Ovary (tissue), 9 donors: Measurements from ENCODE around the gene CTNNBIP1. TPM values are rescaled to one million over a fixed set of nuclear protein-coding genes. Genes with fewer than 3 reads are reported as not detected.

Experiments
- DNase-seq, 5 donors: peaks; one replicate each; pipeline ENCODE4 v3.0.0-alpha.2; 2019 to 2020
- H3K27ac ChIP-seq, 2 donors: fragments of 200-600 bp; one replicate each; pipeline versions ENCODE4 v1.5.1 to v1.8.0; 2019 to 2022
- H3K27me3 ChIP-seq: fragments of 200-600 bp; one replicate; pipeline ENCODE4 v1.8.0; 2022
- H3K36me3 ChIP-seq: fragments of 200-600 bp; sonication (generic); one replicate; pipeline ENCODE4 v1.5.1; 2019
- H3K4me1 ChIP-seq: one replicate; pipeline ENCODE4 v1.8.1; 2013; ENCODE audit warnings: mild to moderate bottlenecking, moderate library complexity; ENCODE audit not compliant: insufficient read depth
- H3K4me3 ChIP-seq: fragments of 200-600 bp; sonication (generic); one replicate; pipeline ENCODE4 v1.5.1; 2017
- H3K9me3 ChIP-seq, 2 donors: fragments of 200-600 bp in 1 of 2; sonication (generic) in 1 of 2; one replicate each; pipeline versions ENCODE4 v1.5.1 to v1.8.1; 2013 to 2019; ENCODE audit warnings: mild to moderate bottlenecking in 1 of 2, moderate library complexity in 1 of 2
- EP300 ChIP-seq: sonication (generic); formaldehyde crosslinking; IDR thresholded peaks from one replicate; pipeline ENCODE4 v1.6.1; 2017; ENCODE audit warnings: antibody characterized with exemption
- POLR2A ChIP-seq: fragments of 450-650 bp; IDR thresholded peaks from one replicate; pipeline ENCODE4 v1.6.1; 2017; ENCODE audit warnings: antibody characterized with exemption, mild to moderate bottlenecking, moderate library complexity
- WGBS, 3 donors: extraction: QIAGEN DNeasy Blood & Tissue Kit in 1 of 3; methylation state at CpG; one replicate each; pipeline versions ENCODE4 v1.1.5 to v1.1.7; 2013 to 2017; 5-methylcytosine and 5-hydroxymethylcytosine counted together
- intact Hi-C, 4 donors: fragments of 100-400 bp; cut with DNase I; formaldehyde crosslinking; loops; one replicate each; pipeline versions ENCODE4 v1.11.0 to v1.15.1; 2022 to 2023
- polyA plus RNA-seq, 2 donors: library from polyadenylated mRNA; stranded (reverse); fragments of 200-250 nt in 1 of 2; fragments of 350-450 nt in 1 of 2; fragmentation: Illumina TruSeq in 1 of 2; extraction: RNeasy Lipid Tissue Mini Kit (QIAGEN cat#74804) in 1 of 2; gene quantifications; one replicate each; pipeline ENCODE4 v1.2.3, GENCODE V29; 2013 to 2014
- total RNA-seq, 7 donors: library from RNA; depleted of rRNA in 2 of 7; stranded (reverse); fragments of >200 nt in 2 of 7; fragmentation: NEBNext Ultra II Directional in 3 of 7; extraction: Animal tissue kit (Norgen Biotek cat#: 25700) in 3 of 7; gene quantifications; one replicate each; pipeline versions ENCODE4 v1.1.0 to v1.2.4, GENCODE V29; 2016 to 2023
- TF ChIP-seq, protein P1 (sequence below), 3 donors: fragments of 450-650 bp in 2 of 3; fragments of 200-600 bp in 1 of 3; IDR thresholded peaks; one replicate each; pipeline versions ENCODE4 v1.5.1 to v1.8.0; 2016 to 2022; ENCODE audit warnings: antibody characterized with exemption in 3 of 3, mild to moderate bottlenecking in 1 of 3
- donor health status: DM: no; HTN: no; CAD: no; lungs with moderate emphysema.
- donor health status: DM: no; HTN: no; CAD: no.
- donor health status: Bipolar disorder and iron deficiency.
- donor health status: DM: yes; HTN: yes; CAD: no.
- donor health status: DM: no; HTN: no; CAD: no.
- donor health status: DM: yes; HTN: yes; CAD: no.

Gene CTNNBIP1
- total and polyA plus RNA-seq, 9 donors: 10.4 to 28.5 (median 20.7) TPM

DNA sequence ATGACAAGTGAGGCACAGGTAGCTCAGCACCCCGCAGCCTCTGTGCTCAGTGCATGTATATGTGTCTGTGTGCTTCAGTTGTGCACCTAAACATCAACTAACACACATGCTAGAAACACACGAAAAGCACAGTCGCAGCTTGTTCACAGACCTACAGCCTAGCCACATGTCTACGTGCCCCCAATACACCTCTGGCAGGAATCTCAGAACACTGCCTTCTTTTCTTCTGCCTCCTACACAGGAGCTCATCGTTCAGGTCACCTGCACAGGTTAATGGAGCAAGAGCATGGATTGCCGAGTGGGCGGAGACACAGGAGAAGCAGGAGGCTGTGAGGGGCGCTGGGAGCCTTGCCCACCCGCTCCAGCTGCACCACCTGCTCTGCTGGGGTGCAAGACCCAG, 31.7 kb downstream of the CTNNBIP1 start:
- intact Hi-C loops: loop anchor here in 2 of 4 donors (5.0 to 10.0 kb wide), 3 partner anchors 64 to 546 kb away; partner anchors contain the start of genes LZIC (in 1 of the 2) and NMNAT1 (in 1 of the 2)
- Histone ChIP-seq H3K9me3 (no peaks in the 10 kb centered on the region), H3K4me1 (peaks cover 3% of the 10 kb centered on the region), H3K27ac (no peak overlapping the region), H3K27me3 (no peaks in the 10 kb centered on the region), H3K4me3 (no peak overlapping the region), H3K36me3 (no peaks in the 10 kb centered on the region)
- TF ChIP-seq POLR2A (no peak), EP300 (no peak)
- TF ChIP-seq, protein P1, sequence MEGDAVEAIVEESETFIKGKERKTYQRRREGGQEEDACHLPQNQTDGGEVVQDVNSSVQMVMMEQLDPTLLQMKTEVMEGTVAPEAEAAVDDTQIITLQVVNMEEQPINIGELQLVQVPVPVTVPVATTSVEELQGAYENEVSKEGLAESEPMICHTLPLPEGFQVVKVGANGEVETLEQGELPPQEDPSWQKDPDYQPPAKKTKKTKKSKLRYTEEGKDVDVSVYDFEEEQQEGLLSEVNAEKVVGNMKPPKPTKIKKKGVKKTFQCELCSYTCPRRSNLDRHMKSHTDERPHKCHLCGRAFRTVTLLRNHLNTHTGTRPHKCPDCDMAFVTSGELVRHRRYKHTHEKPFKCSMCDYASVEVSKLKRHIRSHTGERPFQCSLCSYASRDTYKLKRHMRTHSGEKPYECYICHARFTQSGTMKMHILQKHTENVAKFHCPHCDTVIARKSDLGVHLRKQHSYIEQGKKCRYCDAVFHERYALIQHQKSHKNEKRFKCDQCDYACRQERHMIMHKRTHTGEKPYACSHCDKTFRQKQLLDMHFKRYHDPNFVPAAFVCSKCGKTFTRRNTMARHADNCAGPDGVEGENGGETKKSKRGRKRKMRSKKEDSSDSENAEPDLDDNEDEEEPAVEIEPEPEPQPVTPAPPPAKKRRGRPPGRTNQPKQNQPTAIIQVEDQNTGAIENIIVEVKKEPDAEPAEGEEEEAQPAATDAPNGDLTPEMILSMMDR (IDR thresholded peaks at IDR 0.05): no peak
- WGBS, 3 donors: 82 to 86% (median 84%) methylated on average over 9 of the region's 9 CpGs
- DNase-seq: no peak

DNA sequence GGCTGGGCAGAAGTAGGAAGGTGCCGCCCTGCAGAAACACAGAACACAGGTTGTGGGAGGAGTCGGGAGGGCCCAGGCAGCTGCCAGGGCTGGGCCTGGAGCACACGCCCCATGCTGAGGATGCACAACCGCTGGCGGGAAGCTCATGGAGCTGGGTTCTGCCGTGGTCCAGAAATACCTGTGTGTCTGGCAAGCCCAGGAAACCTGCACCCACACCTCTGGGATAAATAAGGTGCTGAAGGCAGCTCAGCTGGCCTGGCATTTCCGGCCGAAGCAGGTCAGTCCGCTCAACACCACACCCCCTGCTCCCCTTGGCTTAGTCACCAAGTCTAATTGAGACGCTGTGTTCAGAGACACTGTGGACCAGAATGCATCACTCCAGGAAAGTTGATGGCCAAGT, 32.1 kb downstream of the CTNNBIP1 start:
- intact Hi-C loops: loop anchor here in 2 of 4 donors (2.0 to 10.0 kb wide), 4 partner anchors 64 to 547 kb away; partner anchors contain the start of genes LZIC (in 1 of the 2) and NMNAT1 (in 1 of the 2)
- TF ChIP-seq EP300 (no peak), POLR2A (no peak)
- TF ChIP-seq, protein P1 (IDR thresholded peaks at IDR 0.05): no peak
- WGBS, 3 donors: 86 to 88% (median 88%) methylated on average over 10 of the region's 10 CpGs

DNA sequence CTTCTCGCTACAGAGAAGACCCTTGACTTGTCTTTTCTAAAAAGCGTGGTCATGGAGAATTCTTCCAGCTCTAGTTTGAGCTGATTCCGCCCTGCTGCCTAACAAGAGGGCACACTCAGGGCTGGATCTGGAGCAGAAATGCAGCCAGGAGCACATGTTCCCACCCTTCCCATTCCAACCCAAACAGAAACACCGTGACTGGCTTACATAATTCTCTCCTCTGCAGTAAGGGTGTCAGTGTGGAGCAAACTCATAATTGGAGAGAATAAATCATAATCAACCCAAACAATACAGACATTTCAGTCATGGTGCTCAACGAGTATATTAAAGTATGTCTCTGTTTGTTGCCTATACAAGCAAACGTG, 34.5 kb downstream of the CTNNBIP1 start:
- DNase-seq: no peak
- TF ChIP-seq EP300: no peak
- no peak for TF ChIP-seq POLR2A
- TF ChIP-seq, protein P1 (IDR thresholded peaks at IDR 0.05): no peak
- Histone ChIP-seq H3K4me3 (no peak overlapping the region), H3K27me3 (no peaks in the 10 kb centered on the region), H3K27ac (no peak overlapping the region), H3K4me1 (peaks cover 3% of the 10 kb centered on the region), H3K9me3 (no peaks in the 10 kb centered on the region), H3K36me3 (no peaks in the 10 kb centered on the region)
- 42 to 51% (median 47%) methylated on average over 6 of the region's 6 CpGs for WGBS, 3 donors
- intact Hi-C loops: loop anchor here in 2 of 4 donors (5.0 to 10.0 kb wide), 3 partner anchors 67 to 549 kb away; partner anchors contain the start of genes LZIC (in 1 of the 2) and NMNAT1 (in 1 of the 2)

More for the DNA sequence above, 32.1 kb downstream of the CTNNBIP1 start:
- no peak overlapping the region for H3K27ac ChIP-seq
- H3K9me3 ChIP-seq: no peaks in the 10 kb centered on the region
- H3K27me3 ChIP-seq: no peaks in the 10 kb centered on the region
- H3K4me1 ChIP-seq: peaks cover 3% of the 10 kb centered on the region
- no peak for DNase-seq
- no peaks in the 10 kb centered on the region for H3K36me3 ChIP-seq
- H3K4me3 ChIP-seq: no peak overlapping the region

- Histone ChIP-seq H3K4me3 (no peak overlapping the region), H3K36me3 (no peaks in the 10 kb centered on the region), H3K27ac (no peak overlapping the region), H3K4me1 (peaks cover 3% of the 10 kb centered on the region), H3K9me3 (no peaks in the 10 kb centered on the region), H3K27me3 (no peaks in the 10 kb centered on the region)
- intact Hi-C loops: loop anchor here in 3 of 4 donors (5.0 to 10.0 kb wide), 3 partner anchors 67 to 550 kb away; partner anchors contain the start of genes LZIC (in 2 of the 3) and NMNAT1 (in 2 of the 3)
- peak; percentile 71 to 84 (median 79) for DNase-seq
- 17 to 26% (median 23%) methylated on average over 25 of the region's 25 CpGs for WGBS, 3 donors
- TF ChIP-seq POLR2A: no peak
- TF ChIP-seq, protein P1 (IDR thresholded peaks at IDR 0.05): peak; percentile 76 to 94 (median 82)
Measured at GRCh38 chr1:9874959-9875635, 35.0 kb downstream of the CTNNBIP1 start.
